ENCODE results near the gene RNF180.
A peak's percentile ranks its signal among the peaks of the same experiment; 100 is the strongest.

Gene RNF180, protein sequence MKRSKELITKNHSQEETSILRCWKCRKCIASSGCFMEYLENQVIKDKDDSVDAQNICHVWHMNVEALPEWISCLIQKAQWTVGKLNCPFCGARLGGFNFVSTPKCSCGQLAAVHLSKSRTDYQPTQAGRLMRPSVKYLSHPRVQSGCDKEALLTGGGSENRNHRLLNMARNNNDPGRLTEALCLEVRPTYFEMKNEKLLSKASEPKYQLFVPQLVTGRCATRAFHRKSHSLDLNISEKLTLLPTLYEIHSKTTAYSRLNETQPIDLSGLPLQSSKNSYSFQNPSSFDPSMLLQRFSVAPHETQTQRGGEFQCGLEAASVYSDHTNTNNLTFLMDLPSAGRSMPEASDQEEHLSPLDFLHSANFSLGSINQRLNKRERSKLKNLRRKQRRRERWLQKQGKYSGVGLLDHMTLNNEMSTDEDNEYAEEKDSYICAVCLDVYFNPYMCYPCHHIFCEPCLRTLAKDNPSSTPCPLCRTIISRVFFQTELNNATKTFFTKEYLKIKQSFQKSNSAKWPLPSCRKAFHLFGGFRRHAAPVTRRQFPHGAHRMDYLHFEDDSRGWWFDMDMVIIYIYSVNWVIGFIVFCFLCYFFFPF

DNA sequence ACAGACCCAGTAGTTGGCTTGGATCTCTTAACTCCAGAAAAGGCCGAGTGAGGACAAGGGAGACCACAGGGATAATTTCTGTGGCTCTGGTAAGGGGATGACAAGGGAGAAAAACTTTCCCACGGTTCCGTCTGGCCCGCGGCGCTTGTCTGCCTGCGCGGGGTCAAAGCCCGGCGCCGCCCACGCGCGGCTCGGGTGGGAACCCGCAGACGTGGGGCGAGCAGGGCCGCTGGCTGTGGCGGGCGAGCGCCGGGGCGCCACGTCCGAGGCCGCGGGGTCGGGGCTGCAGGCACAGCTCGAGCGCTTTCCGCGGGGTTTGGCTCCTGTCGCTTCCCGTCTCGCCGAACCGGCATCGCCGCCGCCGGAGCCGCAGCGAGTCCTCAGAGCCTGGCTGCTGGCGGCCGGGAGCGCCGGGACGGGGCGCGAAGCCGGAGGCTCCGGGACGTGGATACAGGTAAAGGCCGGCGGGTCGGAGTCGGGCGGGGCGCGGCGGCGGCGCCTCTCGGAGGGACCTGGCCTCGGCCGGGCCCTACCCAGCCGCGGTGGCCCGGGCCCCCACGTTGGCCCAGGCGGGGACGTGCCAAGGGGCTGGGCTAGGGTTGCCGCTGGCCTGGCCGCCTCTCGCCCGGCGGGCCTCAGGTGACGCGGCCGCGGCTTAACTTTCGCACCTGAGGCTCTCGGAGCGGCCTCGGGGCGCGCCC, at the start of gene RNF180:
Gene RNF180, plus strand, starts transcription at position 344 of the 701 bp plus-strand sequence. CDS start 34,965 bp downstream, outside the sequence.
- DNase-seq: peak; percentile 68

DNA sequence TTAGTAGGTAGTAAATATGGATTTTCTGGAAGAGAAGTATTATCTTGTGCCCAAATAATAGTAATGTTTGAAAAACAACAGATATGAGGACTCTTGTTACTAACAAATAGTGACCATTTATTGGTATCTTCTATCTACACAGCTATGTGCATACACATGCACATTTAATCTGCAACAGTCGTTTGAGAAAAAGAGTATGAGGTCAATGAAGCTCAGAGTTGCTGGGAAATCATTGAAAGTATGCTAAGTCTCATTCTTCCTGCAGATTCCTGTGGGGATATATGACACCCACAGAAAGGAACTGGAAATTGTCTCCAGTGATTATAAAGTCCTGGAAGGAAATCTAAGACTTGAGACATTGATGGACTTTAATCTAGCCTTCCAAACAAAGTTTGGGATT, 40.1 kb upstream of the RNF180 start:
- no peak for DNase-seq

DNA sequence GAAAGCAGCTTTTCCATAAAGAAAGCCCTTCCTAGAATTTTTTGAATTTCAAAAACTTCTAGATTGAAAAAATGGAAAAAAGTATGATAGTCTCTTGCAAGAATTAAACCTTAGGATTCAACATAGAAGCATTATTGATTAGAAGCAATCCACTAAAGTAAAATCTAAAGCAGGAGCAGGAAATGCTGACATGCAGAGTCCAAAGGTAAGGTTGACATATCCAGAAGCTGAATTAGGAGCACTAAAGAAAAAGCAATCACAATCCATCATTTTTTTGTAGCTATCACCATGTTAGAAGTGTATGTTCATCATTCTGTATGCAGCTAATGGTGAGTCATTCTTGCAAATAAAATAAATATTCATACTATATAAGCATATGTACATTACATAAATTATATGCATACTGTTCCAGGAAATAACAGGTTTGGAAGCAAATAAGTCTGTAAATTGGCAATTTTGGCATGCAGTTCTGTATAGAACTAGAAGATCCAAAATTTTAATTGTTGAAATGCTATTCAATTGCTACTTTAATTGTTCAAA, 39.4 kb upstream of the RNF180 start:
- no peak for DNase-seq

DNA sequence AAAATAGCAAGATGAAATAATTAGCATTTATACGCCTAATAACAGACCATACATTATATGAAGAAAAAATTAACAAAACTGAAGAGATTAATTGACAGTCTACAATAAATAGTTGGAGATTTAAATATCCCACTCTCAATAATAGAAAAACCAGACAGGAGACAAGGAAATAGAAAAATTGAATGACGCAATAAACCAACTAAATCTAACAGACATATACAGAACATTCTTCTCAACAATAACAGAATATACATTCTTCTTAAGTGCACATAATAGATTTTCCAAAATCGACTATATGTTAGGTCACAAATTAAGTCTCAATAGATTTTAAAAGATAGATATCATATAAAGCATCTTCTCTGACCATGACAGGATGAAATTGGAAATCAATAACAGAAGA, 25.6 kb upstream of the RNF180 start:
- no peak for DNase-seq

DNA sequence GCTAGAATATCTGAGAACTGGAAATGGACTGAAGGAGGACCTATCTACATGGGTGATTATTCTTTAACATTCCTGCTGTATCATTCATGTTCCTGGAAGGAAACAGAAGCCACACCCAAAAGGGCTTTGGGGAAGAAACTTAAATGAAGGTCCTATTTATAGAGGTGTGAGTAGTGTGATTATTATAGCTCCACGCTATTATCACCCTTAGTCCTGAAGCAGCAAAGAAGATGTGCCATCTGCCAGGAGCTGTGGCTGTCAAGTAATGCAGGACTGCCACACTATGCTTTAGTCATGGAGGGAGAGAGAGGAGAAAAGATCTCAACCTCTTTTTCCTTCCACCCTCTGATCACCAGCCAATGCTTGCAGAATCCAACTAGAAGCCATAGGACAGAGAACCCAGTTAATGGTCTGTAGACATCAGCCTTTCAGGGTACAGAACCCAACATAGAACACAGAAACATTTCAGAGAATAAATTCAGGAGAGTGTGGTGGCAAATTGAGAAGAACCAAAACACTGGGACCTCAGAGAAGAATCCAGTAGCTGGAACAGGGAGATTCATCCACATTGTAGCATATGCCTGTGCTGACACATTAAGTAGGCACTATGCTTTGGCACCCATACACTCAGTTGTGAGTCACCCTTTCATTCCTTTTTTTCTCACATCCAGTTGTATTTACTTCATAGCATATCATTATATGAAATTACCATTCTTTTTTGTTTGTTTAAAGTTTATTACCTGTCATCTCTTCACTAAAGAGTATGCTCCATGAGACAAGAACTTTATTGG, 21.0 kb upstream of the RNF180 start:
- DNase-seq: no peak

DNA sequence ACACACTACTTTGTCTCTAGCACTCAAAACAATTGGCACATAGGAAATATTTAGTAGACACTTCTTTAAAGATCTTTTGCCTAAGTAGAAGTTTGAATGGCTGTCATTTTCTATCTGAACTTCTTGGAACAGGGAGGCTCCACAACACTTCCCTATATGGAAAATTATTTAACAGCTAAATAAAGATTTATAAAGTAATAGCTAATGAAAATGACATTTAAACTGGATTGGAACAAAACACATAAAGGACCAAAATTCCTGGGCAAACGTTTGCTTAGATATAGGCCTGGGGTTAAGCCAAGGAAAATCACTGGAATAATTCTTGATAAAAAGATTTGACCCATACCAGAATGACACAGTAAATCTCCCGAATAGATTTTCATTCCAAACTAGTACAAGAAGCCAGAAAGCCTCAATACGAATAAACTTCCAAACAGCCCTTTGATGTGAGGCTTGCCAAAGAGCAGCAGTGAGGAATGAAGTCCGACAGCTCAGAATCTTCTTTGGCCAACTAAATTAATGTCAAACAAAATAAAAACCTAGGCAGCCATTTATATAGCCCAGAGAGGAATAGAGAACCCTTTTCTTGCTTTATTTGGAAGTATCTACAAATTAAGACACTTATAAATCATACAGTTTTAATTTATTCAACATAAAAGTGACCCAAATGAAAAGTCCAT, 20.3 kb upstream of the RNF180 start:
- no peak for DNase-seq

DNA sequence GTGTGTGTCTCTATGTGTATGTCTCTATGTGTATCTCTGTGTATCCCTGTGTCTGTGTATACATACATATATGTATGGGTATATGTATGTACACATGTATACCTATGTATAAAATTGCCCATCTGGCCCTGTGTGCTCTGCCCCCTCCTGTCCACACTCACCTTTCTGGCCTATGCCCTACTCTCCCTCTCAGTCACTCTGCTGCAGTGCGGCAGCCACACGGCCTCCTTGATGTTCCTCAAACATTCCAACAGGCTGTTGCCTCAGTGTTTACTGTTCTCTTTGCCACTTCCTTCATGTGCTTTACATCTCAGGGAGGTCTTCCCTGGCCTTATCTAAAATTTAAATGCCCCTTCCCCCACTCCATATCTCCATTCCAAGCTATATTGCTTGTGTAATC, 18.3 kb upstream of the RNF180 start:
- DNase-seq: no peak

DNA sequence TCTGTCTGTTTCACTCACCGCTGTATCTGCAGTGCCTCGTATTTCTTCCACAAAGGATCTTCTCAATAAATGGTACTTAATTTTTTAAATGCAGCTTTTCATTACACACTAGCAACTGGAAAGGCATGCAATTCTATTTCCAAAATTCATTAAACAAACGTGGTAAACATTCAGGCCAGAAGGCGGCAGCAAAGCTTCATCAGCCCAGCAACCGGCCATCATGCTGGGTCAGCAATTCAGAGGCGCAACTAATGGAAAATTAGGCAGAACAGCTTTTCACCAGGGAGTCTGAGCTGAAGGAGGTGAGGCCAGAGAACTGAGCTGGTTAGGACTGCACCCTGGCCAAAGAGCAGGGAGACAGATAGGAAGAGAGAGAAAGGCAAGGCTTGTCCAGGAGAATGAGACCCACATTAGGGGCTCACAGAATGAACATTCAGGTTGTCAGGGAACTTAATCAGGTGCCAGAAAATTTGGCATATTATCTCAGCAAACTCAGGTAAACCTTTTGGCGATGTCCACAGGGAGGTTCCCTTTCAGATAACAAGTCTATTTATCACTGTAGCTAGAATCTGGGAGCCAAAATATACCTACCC, 17.7 kb upstream of the RNF180 start:
- DNase-seq: peak; percentile 40

DNA sequence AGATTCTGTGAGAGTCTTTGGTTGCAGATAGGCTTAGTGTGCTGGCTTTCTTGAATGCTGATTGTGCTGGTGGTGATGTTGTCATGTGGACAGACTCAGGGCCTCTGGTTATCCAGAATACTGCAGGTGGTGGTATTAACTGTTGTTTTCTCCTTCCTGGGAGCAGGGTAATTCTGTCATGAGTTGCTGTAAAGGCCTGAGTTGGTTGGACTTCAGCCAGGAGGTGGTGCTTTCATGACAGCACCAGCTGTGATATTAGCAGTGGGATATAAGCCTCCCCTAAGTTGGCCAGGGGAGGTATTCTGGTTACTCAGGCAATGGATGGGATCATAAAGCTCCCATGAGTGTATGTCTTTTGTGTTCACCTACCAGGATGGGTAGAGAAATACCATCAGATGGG, 16.4 kb upstream of the RNF180 start:
- no peak for DNase-seq

DNA sequence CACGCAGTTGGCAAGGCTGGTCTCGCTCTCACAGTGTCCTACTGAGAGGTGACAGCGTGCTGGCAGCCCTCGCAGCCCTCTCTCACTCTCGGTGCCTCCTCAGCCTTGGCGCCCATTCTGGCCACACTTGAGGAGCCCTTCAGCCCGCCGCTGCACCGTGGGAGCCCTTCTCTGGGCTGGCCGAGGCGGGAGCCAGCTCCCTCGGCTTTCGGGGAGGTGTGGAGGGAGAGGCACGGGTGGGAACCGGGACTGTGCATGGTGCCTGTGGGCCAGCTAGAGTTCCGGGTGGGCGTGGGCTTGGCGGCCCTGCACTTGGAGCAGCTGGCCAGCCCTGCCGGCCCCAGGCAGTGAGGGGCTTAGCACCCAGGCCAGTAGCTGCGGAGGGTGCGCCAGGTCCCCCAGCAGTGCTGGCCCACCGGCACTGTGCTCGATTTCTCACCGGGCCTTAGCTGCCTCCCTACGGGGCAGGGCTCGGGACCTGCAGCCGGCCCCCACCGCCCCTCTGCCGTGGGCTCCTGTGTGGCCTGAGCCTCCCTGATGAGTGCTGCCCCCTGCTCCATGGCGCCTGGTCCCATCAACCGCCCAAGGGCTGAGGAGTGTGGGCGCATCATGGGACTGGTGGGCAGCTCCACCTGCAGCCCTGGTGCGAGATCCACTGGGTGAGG, 15.7 kb upstream of the RNF180 start:
- no peak for DNase-seq

DNA sequence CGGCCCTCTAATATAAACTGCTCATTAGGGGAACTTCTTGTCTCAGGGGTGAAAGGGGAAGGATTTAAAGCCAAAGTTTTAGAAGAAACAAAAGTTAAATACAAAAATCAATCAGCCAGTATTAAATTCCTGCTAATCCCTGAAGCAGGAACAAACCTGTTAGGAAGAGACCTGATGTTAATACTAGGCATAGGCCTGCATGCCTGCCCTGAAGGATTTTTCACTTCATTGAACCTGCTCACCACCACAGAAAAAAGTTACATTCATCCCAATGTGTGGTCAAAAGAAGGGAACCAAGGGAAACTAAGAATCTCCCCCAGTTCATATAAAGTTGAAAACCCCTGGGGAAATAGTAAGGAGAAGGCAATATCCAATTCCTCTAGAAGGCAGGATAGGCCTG, 9.4 kb upstream of the RNF180 start:
- no peak for DNase-seq

DNA sequence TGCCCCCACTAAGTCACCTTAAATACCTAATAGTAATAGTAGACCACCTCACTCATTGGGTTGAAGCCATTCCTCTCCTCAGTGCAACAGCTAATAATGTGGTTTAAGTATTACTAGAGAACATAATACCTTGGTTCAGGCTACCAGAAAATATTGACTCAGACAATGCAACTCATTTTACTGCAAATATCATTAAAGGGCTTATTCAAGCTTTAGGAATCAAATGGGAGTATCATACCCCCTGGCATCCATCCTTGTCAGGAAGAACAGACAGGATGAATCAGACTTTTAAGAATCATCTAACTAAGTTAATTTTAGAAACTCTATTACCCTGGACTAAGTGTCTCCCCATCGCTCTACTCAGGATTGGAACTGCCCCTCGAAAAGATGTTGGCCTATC, 6.8 kb upstream of the RNF180 start:
- DNase-seq: no peak

DNA sequence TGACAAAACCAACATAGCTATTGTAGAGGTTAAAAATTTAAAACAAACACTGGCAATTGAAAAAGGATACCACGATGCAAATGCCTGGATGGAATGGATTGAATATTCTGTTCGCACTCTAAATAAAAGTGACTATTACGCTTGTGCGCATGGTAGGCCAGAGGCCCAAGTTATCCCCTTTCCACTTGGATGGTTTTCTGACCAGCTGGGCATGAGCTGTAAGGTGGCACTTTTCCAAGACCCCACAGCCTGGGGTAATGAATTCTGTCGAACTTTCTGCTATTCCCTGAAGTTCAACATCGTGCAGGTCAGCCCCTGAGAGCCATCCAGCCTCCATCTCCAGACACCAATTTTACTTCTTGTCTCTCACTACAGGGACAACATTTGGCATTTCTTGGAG, 5.4 kb upstream of the RNF180 start:
- DNase-seq: no peak

DNA sequence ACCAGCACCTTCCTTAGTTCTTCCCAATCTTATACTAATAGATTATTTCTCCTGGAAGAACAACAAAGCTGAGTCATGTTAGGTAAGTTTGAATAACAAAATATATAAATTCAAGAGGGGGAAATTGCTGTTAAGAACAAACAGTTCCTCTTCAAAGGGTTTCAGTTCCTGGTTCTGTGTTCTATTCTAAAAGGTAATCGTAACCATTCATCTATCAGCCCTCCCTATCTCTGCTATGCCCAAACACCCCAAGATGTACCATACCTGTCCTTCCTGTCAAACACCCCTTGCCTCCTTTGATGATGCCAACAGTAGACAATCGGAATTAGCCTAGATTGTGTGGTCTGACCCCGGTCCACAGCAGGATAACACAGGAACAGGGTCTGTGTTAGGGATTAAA, 4.2 kb upstream of the RNF180 start:
- no peak for DNase-seq

DNA sequence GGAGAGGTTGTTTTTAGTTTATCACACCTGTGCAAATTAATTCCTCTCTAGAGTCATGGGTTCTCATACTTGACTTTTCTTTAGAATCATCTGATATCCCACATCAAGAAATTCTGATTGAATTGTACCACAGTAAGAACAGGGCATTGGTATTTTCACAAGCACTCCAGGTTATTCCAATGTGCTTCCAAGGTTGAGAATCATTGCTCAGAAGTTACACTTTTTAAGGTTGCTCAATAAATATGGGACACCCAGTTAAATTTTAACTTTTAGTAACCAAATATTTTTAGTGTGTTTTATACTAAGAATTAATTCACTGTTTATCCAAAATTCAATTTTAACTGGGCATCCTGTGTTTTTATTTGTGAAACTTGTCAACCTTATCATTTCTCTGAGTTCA, 2.5 kb upstream of the RNF180 start:
- DNase-seq: no peak

DNA sequence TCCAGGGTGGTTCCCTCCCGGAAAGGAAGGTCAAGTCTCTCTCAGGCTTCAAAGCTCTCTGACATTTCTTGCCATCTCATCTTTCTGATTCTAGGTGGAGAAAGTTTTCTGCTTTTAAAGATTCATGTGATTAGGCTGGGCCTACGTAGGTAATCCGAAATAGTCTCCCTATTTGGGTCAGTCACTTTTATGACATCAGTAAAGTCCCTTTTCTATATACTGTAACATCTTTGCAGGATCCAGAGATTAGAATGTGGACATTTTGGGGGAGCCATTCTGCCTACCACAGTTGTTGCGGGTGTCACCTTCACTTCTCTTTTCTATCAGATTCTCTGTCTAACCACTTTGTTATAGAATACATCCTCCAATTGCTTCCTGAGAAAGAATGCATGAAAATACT, 1.9 kb upstream of the RNF180 start:
- DNase-seq: no peak

DNA sequence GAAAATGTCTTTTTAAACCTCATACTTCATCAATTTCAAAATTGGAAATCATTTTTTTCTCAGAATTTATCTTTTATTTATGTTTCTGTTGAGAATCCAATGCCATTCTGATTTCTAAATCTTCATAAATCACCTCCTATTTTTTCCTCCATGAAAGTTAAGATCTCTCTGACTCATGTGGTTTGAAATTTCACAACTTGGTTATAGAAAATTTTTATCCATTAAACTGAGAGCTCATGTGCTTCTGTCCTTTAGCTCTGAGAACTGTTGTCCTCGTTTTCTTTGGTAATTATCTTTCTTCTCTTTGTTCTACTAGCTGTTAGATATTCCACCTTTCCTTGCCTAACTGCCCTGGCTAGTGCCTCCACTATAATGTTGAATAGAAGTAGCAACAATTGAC, 1.5 kb upstream of the RNF180 start:
- no peak for DNase-seq

DNA sequence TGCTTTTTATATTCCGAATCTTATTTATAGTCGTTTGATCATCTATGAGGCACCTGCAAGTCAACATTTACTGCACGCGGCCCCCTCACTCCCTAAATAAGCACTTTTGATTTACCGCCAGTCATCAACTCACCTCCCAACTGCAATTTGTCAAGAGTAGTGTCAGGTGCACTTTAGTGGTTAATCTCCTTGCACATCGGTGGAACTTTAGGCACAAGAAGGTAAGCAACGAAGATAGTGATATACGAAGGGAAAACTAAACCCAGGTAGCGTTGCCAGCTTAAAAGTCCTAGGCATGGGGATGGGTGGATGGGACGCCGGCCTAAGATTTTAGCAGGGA, 513 bp upstream of the RNF180 start:
- no peak for DNase-seq

DNA sequence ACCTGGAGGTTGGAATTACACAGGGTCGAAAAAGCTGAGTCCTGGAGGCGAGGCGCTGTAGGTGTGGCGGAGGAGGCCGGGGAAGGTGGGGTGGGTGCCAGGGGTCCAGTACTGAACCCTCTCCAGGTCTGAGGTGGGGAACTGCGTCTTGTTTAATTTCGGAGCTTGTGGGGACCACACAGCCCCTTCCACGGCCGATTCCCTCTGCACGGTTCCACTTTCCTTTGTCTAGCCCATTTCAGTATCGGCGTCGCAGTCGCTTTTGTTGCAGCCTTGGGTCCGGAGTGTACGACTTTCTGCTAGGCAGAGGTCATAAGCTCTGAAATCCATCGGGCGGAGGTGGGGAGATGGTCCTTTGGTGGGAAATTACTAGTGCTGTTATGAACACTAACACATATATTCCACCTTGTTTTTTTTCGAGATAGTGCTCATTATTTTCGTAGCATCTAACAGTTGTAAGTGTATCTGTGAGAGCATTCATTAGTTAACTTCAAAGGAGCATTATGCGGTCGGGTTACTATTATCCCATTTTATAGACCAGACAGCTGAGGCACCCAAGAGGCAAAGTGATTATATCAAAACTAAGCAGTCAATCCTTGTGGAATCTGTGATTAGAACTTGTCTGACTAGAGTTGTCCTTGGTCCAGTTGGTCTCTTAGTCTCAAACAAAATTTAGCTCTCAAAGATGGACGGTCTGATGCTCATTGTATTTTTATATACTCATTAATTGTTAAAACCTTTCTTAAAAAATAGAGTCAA, 737 bp downstream of the RNF180 start:
- DNase-seq: no peak

DNA sequence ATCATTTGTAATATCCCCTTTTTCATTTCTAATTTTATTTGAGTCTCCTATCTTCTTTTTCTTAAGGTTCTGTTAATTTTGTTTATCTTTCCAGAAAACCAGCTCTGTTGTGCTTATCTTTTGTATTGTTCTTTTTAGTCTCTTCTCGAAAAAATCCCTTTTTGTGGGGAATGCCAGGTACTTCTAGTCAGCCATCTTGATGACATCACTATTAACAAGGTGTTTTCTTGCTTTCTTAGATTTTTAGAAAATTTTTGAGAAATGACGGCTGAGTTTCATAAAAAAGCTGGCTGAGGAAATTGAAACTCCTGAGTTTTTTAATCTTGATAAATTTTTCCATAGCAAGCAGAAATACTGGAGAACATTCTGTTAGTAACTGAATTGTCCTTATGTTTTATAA, 10.7 kb downstream of the RNF180 start:
- DNase-seq: no peak

Data from left hindlimb (tissue), 1 donor.